Activated CD4-positive, CD25-positive, alpha-beta regulatory T cell treated with anti-CD3 and anti-CD28 coated beads, Interleukin-2, amount 50 U/mL, for 24 hours (primary cell): Measurements from ENCODE around the gene CLDN6.

ENCODE experiments used
- ATAC-seq, 2 donors: fragments of 150-1000 bp; cut with Tn5 transposase; one replicate each; pipeline ENCODE4 v1.10.0; 2021; ENCODE audit warnings: mild to moderate bottlenecking in 1 of 2, moderate library complexity in 1 of 2

The CLDN6 gene

DNA sequence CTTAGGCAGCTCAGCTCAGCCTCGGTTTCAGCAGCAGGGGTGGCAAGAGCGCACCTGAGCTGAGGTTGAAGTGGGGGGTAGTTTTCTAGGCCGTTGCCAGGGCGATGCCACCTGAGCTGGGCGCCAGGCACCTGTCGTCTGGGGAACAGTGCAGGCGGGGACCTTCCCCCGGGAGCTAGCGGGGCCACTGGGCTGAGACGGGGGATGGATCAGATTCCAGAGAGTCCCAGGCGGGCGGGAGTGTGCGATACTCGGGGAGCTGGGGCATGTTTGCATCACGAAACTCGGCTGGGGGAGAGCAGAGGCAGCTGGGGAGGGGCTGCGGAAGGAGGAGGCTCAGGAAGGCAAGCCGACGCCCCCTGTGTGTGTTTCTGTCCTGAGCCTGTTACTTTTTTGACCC, 5.7 kb downstream of the CLDN6 start:
- ATAC-seq, result no peak

DNA sequence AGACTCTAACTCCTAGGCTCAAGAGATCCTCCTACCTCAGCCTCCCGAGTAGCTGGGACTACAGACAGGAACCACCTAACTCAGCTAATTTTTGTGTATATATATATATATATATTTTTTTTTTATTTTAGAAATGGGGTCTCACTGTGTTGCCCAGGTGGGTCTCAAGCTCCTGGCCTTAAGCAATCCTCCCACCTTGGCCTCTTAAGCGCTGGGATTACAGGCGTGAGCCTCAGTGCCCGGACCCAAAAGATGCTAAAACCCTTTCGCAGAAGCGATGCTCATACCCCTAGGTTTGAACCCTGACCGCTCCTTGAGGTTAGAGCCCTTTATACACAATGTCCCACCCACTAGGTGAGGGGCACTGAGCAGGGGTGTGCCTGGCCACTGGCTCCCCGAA, 7.5 kb downstream of the CLDN6 start:
- ATAC-seq, result no peak

DNA sequence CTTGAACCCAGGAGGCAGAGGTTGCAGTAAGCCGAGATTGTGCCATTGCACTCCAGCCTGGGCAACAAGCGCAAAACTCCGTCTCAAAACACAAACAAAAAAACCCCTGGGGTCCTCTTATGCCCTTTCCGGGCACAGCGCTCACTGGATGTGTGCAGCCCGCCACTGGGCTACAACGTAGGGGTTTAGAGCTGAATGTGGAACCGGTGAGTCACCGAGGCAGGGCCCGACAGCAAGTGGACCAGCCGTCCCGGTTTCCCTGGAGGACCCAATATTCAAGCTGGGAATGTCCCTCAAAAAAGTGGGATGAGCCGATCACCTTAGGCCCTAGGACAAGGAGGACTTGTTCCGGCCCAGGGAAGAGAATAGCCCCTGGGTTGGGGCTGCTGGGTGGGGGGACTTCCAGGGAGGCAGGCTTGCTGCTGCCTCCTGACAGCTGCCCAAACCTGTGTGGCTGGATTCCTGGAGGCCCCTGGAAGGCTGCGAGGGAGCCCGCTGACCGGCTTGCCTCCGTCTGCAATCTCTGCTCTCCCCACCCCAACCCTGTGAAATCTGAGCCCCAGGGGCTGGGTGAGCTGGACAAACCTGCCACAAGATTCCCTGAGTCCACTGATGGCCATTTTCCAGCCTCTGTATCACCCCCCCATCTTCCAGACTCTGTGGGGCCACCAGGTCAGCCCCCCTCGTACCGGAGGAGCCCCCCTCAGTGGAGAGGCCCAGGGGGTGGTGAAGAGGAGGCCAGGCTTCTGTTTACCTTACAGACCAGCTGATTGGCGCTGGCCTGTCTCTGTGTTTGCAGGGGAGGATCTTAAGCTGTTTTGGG, 8.2 kb downstream of the CLDN6 start:
- ATAC-seq, result no peak

DNA sequence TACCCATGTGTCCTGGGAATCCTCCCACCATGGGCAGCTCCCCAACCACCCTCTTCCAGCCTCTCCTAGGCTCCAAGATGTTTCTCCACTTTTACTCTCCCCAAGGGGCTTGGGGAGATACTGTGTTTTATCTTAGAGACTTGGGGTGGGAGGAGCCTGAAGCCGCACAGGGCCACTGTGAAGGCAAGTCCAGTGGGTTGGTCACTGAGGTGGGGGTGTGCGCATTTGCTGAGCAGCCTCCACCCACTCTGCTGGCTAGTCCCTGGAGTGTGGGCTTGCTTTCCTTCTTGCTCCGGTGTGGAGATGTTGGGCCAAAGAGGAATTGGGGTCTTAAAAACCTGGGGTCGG, 9.3 kb downstream of the CLDN6 start:
- ATAC-seq, result no peak

DNA sequence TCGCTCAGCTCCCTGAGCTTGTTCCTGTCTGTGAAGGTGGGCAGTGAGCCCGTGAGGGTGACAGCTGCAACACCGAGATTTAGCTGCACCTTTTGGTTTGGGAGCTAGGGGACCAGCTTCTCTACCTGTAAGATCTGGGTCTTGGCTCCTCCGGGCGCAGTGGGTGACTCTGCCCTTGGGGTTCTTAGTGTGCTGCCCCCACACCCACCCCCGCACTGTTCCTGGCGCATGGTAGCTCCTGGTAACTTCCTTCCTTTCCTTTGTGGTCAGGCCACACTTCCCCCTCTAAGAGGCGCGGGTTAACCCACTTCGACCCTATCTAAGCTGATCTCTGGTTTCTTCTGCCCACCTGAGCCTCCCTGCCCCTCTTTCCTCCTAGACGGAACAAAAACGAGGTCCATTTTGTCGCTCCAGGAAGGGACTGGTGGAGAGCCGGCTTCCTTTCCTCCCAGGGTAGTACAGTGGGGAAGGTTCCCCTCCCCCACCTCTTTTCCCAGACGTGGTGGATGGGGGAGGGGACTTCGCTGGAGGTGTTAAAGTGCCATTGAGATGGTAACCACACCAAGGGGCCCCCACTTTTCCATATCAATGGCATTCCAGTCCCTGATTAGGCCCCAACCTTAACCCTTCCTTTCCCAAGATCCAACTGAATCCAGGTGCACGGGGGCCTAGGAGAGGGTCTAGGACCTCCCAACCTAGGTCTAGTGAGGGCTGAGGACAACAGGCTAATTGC, 9.9 kb downstream of the CLDN6 start:
- ATAC-seq, result no peak

DNA sequence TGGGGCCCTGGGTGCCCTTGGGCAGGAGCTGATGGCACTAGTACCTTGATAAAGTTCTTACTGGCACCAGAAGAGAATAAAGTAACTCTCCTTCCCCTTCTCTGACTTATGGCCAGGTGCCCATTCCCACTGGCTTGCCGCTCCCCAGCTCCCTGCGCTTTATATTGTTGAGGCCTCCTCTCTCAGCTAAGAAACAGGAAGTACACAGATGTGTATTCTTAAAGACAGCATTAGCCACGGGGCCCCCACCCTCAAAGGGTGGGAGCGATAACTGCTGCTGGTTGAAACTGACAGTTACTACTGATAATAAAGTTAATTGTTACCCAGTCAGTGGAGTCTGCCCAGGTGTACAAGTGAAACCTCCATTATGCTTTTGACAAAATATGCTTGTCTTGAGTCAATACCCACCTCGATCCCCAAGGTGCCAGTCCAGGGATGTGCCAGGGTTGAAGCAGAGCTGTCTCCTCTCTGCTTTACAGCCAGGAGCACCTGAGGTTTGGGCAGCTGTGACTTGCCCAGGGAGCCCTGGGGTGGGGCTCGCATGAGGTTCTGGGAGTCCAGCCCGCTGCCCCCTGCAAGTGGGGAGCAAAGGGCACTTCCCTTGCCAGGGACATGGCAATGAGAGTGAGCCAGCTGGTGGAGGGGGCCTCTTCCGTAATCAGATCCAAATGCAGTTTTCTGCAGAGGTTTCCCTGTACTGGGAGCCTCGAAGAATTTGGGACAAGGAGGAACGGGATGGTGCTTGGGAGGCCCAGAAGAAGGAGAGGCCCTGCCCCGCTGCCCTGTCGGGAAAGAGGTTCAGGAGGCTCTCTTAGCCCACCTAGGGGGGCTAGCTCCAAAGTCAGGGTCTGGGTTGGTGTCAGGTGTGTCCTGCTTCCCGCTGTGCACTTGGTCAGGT, 10.7 kb downstream of the CLDN6 start:
- ATAC-seq, result no peak

DNA sequence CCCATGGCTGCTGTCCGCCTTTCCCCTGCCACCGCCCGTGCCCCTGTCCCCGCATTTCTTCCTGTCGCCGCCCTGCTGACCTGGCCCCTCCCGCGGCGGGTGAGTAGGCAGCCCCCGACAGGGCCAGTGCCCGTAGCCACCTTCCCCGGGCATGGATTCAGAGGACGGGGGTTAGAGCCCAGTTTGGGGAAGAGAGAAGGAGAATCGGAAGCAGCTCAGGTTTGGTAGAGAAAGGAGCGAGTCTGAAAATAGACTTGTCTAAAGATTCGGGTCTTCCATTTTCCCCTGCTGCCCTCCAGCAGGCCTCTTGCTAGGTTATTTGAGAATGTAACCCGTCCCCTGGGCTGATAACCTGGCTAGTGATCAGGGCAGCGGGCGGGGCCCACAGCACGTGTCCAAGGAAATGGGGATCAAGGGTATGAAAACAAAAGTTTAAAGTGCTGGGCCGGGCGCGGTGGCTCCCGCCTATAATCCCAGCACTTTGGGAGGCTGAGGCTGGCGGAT, 13.2 kb downstream of the CLDN6 start:
- no peak for ATAC-seq

DNA sequence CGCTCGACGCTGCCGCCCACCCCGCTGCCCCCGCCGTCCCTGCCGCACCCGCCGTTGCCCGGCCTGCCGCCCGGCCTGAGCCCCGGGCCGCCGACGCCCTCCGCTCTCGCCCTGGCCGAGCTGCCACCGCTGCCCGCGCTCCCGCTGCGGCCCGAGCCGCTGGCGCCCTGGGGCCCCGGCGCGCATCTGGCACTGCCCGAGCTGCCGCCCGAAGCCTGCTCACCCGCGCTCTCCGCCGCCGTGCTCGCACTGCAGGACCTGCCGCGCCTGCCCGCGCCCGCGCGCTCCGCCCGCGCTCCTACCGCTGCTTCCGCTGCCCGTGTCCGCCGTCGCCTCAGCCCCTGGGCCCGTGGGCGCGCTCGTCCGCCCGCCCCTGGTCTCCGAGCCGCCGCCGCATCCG, 13.7 kb downstream of the CLDN6 start:
- peak in 1 of 2 donors; percentile 6 for ATAC-seq

DNA sequence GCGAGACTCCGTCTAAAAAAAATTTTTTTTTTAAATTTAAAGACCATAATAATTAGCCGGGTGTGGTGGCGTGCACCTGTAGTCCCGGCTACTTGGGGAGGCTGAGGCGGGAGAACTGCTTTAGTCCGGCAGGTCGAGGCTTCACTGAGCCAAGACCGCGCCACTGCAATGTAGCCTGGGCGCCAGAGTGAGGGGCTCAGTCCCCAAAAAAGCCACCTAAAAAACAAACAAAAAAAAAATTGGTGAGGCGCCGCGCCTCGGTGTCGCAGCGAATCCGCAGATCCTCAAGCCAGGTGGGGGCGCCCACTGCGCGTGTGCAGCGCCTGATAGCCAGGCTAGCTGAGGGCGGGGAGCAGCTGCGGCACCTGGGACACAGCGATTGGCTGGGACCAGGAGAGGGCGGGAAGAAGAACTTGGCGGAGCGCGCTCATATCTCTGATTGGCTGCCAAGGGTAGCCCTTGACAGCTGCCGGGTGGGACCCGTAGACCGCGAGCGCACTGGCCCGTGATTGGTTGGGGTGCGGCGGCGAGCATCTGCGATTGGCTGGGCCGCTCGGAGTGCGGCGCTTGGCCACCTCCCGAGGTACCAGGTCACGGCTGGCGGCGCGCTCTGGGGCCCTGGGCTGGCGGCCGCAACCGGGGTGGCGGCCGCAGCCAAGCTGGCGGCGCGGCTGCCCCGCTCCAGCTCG, 14.3 kb downstream of the CLDN6 start:
- peak; percentile 100 for ATAC-seq

DNA sequence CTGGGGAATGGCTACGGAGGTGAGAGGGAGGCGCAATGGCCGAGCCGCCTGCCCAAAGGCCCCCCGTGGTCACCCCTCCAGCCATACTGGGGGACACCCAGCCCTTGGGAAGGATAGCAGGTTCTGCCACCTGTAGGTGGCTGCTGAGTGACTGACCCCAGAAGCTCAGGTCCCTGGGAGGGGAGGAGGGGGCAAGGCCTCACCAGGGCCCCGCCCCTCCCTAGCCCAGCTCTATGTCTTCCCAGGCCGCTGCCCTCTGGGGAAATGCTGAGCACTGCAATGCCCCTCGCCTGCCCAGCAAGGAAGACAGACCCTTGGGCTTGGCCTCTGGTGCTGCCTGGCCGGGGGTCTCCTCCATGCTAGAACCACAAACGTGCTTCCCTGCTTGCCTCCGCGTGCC, 16.7 kb downstream of the CLDN6 start:
- ATAC-seq, result no peak

DNA sequence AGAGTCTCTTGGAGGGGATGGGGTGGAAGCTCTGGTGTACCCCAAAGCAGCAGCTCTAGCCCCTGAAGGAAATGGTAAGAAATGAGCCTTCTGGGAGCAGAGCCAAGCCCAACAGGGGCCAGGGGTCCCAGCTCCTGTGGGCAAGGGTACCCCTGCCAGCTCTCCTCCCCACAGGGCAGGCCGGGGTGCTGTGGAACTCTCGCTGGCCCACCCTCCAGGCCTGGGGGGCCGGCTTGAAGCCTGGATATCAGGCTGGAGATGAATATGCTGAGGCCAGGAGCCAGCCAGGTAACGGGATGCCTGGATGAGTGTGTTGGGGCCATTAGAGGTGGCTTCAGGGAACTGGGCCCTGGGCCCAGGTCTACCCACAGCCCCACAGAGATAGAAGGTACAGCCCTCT, 17.4 kb downstream of the CLDN6 start:
- no peak for ATAC-seq

DNA sequence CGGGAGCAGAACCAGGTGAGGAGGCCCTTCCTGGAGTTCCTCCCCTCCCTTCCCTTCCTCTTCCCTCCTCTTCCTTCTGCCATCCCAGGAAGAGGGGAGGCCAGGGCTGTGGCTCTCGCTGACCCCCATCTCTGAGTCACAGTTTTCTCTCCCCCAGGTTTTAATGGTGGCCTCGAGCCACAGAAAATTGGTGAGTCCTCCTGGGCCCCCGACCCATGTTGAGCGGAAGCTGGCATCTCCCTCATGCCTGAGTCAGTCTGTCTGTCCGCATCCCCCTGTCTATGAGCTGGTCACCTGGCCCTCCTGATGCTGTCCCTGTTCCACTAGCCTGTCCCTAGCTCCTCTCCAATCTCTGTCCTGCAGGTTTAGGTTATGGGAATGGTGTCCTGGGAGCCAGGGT, 18.1 kb downstream of the CLDN6 start:
- no peak for ATAC-seq

DNA sequence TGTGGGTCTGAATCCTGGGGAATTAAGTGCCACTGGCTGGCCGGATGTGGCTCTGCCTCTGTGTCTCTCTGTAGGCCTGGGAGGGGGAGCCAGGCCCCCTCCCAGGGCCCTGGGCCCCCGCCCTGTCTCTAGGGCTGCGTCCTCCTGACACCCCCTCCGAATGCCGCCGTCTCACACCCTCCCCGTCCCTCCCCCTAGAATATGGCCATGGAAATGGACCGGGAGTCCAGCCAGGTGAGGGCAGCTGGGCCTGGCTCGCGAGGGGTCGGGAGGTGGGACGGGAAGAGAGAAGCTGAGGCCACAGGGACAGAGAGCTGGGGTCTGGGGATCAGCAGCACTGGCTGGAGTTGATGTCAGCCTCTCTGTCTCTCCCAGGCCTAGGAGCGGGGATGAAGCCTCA, 21.7 kb downstream of the CLDN6 start:
- ATAC-seq, result no peak

DNA sequence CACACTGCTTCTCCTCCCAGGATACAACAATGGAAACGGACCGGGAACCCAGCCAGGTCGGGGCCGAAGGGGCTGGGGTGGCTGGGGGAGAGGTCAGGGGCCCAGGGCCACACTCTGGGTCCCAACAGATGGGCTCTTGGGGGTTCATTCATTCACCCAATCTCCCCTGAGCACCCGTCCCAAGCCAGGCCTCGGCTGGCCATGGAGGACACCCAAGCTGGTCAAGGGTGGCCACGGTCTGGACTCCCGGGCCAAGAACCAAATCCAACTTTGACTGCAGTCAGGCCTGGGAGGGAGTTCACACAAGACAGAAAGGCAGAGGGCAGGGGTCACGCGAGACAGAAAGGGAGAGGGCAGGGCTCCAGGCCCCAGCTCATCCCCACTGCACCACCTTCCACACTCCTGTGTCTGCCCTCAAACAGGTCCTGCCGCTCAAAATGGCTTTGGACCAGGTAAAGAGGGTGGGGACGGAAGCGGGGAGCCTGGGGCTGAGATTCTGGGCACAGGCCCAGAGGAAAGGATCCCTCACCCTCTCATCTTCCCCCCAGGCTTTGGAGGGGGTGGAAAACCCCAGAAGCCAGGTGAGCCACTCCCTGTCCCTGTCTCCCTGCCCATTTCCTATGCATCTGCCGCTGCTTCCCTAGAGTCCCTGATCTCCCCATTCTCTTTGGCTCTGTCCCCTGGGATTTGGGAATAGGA, 25.5 kb downstream of the CLDN6 start:
- no peak for ATAC-seq

DNA sequence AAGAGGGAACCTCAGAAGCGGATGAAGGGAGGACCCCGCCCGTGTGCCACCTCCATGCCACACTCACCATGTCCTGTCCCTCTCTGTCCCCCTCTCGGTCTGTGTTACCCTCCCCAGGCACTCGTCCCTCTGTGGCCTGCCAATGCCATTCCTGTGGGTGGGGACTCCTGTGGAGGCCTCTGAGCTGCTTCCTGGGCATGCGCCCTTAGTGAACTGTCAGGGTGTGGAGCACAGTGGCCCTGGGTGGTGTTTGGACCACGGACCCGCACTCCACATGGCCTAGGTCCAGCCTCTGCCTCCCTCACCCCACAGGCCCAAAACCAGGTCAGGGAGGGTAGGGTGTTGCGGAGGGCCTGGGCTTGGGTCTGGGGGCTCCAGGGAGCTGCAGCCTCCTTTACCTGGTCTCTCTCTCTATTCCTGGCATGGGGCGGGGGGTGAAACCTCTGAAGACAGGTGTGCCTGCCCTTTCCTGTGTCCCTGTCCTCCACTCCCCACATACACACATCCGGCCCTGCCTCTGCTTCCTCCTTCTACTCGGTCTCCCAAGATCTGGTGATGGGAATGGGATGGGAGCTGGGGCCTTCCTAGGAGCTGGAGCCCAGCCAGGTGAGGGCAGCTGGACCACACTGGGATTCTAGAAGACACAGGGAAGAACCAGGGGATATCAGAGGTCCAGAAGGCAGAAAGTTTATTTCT, 26.3 kb downstream of the CLDN6 start:
- ATAC-seq, result no peak

DNA sequence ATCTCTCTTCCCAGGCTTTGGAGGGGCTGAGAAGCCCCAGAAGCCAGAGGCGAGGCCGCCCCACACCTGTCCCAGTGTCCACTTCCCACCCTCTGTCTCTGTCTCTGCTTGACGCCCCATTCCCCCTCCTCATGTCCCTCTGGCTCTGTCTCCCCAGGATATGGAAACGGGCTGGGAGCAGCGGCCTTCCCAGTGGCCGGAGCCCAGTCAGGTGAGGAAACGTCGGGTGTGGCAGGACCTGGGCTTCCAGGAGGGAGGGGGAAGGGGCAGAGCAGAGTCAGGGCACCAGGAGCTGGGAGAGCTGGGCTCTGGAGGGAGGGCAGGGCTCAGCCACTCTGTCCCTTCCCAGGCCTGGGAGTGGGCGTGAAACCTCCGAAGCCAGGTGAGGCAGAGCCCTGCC, 27.1 kb downstream of the CLDN6 start:
- ATAC-seq, result no peak

DNA sequence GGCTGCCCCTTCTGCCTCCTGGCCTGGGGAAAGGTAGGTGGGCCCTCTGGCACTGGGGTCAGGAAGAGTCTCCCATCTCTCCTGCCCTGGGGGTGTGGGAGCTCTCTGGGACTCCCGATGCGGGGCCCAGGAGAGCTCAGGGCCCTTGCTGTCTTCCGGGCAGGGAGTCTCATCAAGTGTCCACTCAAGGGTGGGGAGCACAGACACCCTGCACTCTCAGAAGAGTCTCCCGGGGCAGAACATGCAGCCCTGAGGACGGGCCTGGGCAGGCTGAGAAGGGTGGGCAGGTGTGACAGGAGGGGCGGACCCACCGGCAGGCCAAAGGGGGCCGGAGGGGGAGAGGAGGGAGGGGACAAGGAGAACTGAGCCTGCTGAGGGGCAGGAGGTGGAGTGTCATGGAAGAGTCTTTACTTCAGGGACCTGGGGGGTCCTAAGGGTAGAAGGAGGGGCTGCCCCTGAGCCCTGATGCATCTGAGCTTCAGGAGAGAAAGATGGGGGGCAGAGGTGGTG, 29.3 kb downstream of the CLDN6 start:
- ATAC-seq, result no peak

DNA sequence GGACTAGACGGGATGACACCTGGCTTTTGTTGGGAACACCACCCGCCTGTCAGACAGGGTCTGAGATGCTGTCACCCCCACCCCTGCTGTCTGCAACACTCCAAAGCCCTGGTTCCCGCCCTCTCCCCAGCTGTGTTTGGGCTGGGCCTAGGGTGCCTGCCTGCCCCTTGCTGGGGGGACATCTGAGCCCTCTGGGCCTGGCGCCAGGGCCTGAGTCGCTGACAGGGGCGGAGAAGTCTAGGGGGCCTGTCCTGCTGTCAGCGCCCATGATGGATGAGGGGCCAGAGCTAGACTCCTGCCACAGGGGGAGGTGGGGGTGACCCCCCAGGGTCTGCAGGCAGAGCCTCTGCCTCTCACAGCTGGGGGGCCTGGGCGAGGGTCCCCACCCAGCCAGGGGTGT, 30.1 kb downstream of the CLDN6 start:
- no peak for ATAC-seq

DNA sequence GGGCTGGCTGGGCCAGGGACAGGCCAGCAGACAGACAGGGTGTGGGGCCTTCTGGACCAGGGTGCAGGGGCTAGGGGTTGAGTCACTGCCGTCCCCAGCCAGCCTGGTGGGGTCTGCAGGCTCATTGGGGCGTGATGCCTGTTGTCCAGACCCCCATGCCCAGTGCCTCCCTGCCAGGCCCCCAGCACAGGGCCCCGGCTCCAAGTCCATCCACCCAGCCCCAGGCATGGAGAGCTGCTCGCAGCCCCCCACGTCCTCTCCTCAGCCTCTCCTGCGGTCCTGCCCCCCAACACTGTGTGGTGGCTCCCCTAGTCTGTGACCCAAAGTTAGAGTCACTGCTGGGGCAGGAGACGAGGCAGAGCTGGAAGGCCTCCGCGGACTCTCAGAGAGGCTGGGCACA, 30.7 kb downstream of the CLDN6 start:
- ATAC-seq, result no peak

DNA sequence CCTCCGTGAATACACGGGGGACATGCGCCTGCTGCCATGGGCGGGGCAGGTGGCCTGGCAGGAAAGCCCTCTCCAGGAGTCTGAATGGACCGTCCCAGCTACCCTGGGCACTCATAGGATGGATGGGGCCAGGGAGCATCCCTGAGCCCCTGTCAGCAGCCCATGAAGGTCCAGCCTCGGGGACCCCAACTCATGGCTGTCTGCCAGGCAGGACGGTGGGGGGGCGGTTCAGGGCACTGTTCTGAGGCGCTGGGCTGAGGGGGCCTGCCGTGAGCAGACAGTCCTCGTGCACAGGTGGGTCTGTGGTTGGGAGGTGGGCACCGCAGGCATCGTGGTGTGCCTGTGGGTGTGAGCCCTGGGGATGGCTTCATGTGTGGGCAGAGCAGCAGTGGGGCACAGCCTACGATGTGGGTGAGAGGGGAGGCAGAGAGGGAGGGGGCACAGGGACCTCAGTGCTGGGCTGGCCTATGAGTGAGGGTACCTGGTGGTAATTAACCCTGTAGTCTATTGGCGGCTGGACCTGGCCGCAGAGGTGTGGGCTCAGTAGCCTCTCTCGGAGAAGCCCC, 31.3 kb downstream of the CLDN6 start:
- no peak for ATAC-seq

DNA sequence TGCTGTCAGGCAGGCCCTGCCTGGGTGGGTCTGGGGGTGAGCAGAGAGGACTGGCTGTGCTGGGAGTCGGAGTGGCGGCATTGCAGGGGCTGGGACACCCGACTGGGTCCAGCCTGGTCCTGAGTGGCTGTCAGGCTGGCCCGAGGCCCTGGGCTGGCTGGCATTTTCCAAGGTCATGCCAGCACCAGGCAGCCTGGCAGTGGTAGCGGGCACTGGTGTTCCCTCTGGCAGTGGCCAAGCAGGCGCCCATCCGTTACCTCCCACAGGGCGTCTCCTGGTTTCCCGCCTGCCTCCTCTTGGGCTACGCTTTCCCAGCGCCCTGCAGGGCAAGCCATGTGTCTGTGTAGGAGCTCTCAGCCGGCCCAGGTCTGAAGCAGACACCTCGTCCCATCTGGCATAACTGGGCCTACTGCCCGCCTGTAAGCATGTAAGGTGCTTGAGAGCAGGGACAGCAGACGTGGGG, 32.1 kb downstream of the CLDN6 start:
- no peak for ATAC-seq
